HG03354 (cell line): Measurements from ENCODE around the gene ARPIN.

ENCODE experiments used
- ATAC-seq: cut with Tn5 transposase; IDR thresholded peaks from one replicate; pipeline ENCODE4 v1.9.1; 2021; ENCODE audit warnings: mild to moderate bottlenecking; ENCODE audit not compliant: unreplicated experiment, poor library complexity, severe bottlenecking

ARPIN gene

GRCh38 chr15:89912145-89912673, 543 bp downstream of the ARPIN start:
- no peak for ATAC-seq

GRCh38 chr15:89910891-89911626, 1.7 kb downstream of the ARPIN start:
- no peak for ATAC-seq

- no peak for ATAC-seq
Observed at GRCh38 chr15:89909611-89910010, 3.1 kb downstream of the ARPIN start.

- ATAC-seq = no peak
Observed at GRCh38 chr15:89908226-89908625, 4.5 kb downstream of the ARPIN start.

GRCh38 chr15:89907289-89907688, 5.5 kb downstream of the ARPIN start:
- no peak for ATAC-seq

- ATAC-seq = no peak
Observed at GRCh38 chr15:89905846-89906378, 6.8 kb downstream of the ARPIN start.

GRCh38 chr15:89904519-89904918, 8.2 kb downstream of the ARPIN start:
- ATAC-seq = no peak

- ATAC-seq = no peak
Observed at GRCh38 chr15:89903858-89904130, 9.0 kb downstream of the ARPIN start.

GRCh38 chr15:89903015-89903857, 9.5 kb downstream of the ARPIN start:
- no peak for ATAC-seq

GRCh38 chr15:89900849-89901248, 11.9 kb downstream of the ARPIN start:
- ATAC-seq = no peak

GRCh38 chr15:89899951-89900567, 12.7 kb downstream of the ARPIN start:
- no peak for ATAC-seq

- no peak for ATAC-seq
Observed at GRCh38 chr15:89899295-89899945, 13.3 kb downstream of the ARPIN start.

GRCh38 chr15:89898614-89899294, 14.0 kb downstream of the ARPIN start:
- ATAC-seq = peak; percentile 68

GRCh38 chr15:89898146-89898545, 14.6 kb downstream of the ARPIN start:
- ATAC-seq = no peak

- ATAC-seq = peak; percentile 93
Observed at GRCh38 chr15:89893696-89894447, 18.9 kb downstream of the ARPIN start, which contains the start of gene AP3S2. AP3S2 (minus strand) TSS chr15:89893994; CDS start chr15:89893949, 45 bp downstream.

- ATAC-seq = no peak
Observed at GRCh38 chr15:89893027-89893426, 19.7 kb downstream of the ARPIN start.

GRCh38 chr15:89888214-89888804, 24.4 kb downstream of the ARPIN start:
- ATAC-seq = no peak

GRCh38 chr15:89885611-89886010, 27.1 kb downstream of the ARPIN start:
- ATAC-seq = no peak
